Caco-2 (cell line): Measurements from ENCODE around the gene AP1AR. TPM values are rescaled to one million over a fixed set of nuclear protein-coding genes. Genes with fewer than 3 reads are reported as not detected.
"Not testable (repeated sequence)": the region's sequence is repeated elsewhere in the genome, so short reads cannot be mapped to it uniquely, and the experiment has no call there.

Experiments
- BruUV-seq: library from RNA; stranded (reverse); fragments of 400-500 nt; replicated peaks from 2 replicates; lab custom pipeline; 2021; lab: Mats Ljungman, UMichigan
- CTCF ChIA-PET: fragments of 300-600 bp; sonication (Branson Sonifier 250); formaldehyde crosslinking; loops from one replicate; lab custom pipeline; 2022; ENCODE audit warnings: antibody characterized with exemption; lab: Charles Lee
- POLR2A ChIA-PET: fragments of 300-600 bp; sonication (Branson Sonifier 250); formaldehyde crosslinking; loops from one replicate; lab custom pipeline; 2022; ENCODE audit warnings: antibody characterized with exemption; lab: Charles Lee
- DNase-seq, 2 experiments: peaks; one replicate each; pipeline versions ENCODE4 v3.0.0 to v3.0.0-alpha.2; 2020 to 2022
- H3K27me3 ChIP-seq: replicated peaks from 2 replicates; pipeline ENCODE4 v1.6.0; 2011; ENCODE audit warnings: low read length; ENCODE audit not compliant: control insufficient read depth, insufficient read depth
- H3K36me3 ChIP-seq: 2 replicates; pipeline ENCODE4 v1.5.1; 2011; ENCODE audit warnings: low read length; ENCODE audit not compliant: control insufficient read depth, insufficient read depth
- H3K4me1 ChIP-seq: fragments of 250-450 bp; sonication (Bioruptor Pico); 2 replicates; pipeline ENCODE4 v1.5.1; 2020; ENCODE audit warnings: mild to moderate bottlenecking
- H3K4me3 ChIP-seq: 2 replicates; pipeline ENCODE4 v1.5.1; 2011; ENCODE audit warnings: low read depth, mild to moderate bottlenecking, control low read depth, low read length
- H3K9me3 ChIP-seq: fragments of 250-450 bp; sonication (Bioruptor Pico); 2 replicates; pipeline ENCODE4 v1.5.1; 2020; ENCODE audit warnings: mild to moderate bottlenecking, moderate library complexity
- H3K27ac Mint-ChIP-seq: one replicate; pipeline ENCODE4 v1.8.0; 2022; ENCODE audit warnings: mixed read lengths; ENCODE audit not compliant: unreplicated experiment
- H3K27me3 Mint-ChIP-seq: one replicate; pipeline ENCODE4 v1.8.0; 2022; ENCODE audit warnings: mixed read lengths; ENCODE audit not compliant: insufficient read depth, unreplicated experiment
- H3K36me3 Mint-ChIP-seq: one replicate; pipeline ENCODE4 v1.8.0; 2022; ENCODE audit warnings: mild to moderate bottlenecking, mixed read lengths; ENCODE audit not compliant: insufficient read depth, unreplicated experiment
- H3K4me1 Mint-ChIP-seq: one replicate; pipeline ENCODE4 v1.8.0; 2022; ENCODE audit warnings: low read depth, mixed read lengths; ENCODE audit not compliant: unreplicated experiment
- H3K4me3 Mint-ChIP-seq: one replicate; pipeline ENCODE4 v1.8.0; 2022; ENCODE audit warnings: mild to moderate bottlenecking, moderate library complexity, mixed read lengths; ENCODE audit not compliant: unreplicated experiment
- H3K9me3 Mint-ChIP-seq: one replicate; pipeline ENCODE4 v1.8.0; 2022; ENCODE audit warnings: mixed read lengths; ENCODE audit not compliant: unreplicated experiment
- CTCF ChIP-seq, 2 experiments: fragments of 200-600 bp in 1 of 2; IDR thresholded peaks; 1 replicate in 1 of 2; 2 replicates in 1 of 2; pipeline versions ENCODE4 v1.5.1 to v1.8.0; 2011 to 2022; ENCODE audit warnings: antibody characterized with exemption in 1 of 2, control low read depth in 1 of 2, inconsistent platforms in 1 of 2, low read depth in 1 of 2, low read length in 1 of 2, mild to moderate bottlenecking in 1 of 2, moderate library complexity in 1 of 2; ENCODE audit not compliant: insufficient read depth in 1 of 2, severe bottlenecking in 1 of 2, unreplicated experiment in 1 of 2
- intact Hi-C: fragments of 100-400 bp; cut with micrococcal nuclease; formaldehyde crosslinking; loops from one replicate; pipeline ENCODE4 v1.10.0; 2022; ENCODE audit not compliant: unreplicated experiment
- total RNA-seq: library from RNA; stranded (reverse); gene quantifications from 2 replicates; pipeline ENCODE4 v1.2.3, GENCODE V29; 2022

AP1AR gene
- total RNA-seq, 1 experiment from 2014 or later, result 24.0 TPM

- intact Hi-C loops, result no loop called here
- no peaks in the 10 kb centered on the region for H3K36me3 ChIP-seq
- no peaks in the 10 kb centered on the region for H3K27me3 ChIP-seq
- no peak for TF ChIP-seq CTCF (IDR thresholded peaks at IDR 0.05; ENCODE audit: insufficient read depth in 1 of 2, low read depth in 1 of 2, low read length in 1 of 2, severe bottlenecking in 1 of 2, unreplicated experiment in 1 of 2)
- Mint-ChIP-seq H3K27me3 (no peaks in the 10 kb centered on the region), H3K4me3 (no peak overlapping the region), H3K9me3 (peaks cover 11% of the 10 kb centered on the region), H3K36me3 (no peaks in the 10 kb centered on the region), H3K4me1 (no peaks in the 10 kb centered on the region), H3K27ac (no peak overlapping the region)
- no peak for DNase-seq
- BruUV-seq, result no TSS peak
- H3K4me3 ChIP-seq, result no peak overlapping the region
- no peaks in the 10 kb centered on the region for H3K4me1 ChIP-seq
- POLR2A ChIA-PET, result no interaction called here
- CTCF ChIA-PET, result no interaction called here
- 0 out of 2 replicates have a peak, but pooled peaks cover 3% of the 10 kb centered on the region for H3K9me3 ChIP-seq
Observed at GRCh38 chr4:112206431-112206830, 25.2 kb upstream of the AP1AR start.

GRCh38 chr4:112208137-112209095 lies 23.2 kb upstream of the AP1AR start:
- H3K4me3 ChIP-seq, H3K27me3 Mint-ChIP-seq, H3K27ac Mint-ChIP-seq, H3K27me3 ChIP-seq, BruUV-seq, H3K36me3 Mint-ChIP-seq, H3K36me3 ChIP-seq, CTCF ChIA-PET, H3K4me3 Mint-ChIP-seq, H3K4me1 Mint-ChIP-seq, intact Hi-C loops, POLR2A ChIA-PET, DNase-seq, H3K9me3 ChIP-seq, H3K4me1 ChIP-seq: not testable (repeated sequence)
- H3K9me3 Mint-ChIP-seq, result peaks cover 11% of the 10 kb centered on the region

GRCh38 chr4:112210777-112211176 lies 20.8 kb upstream of the AP1AR start:
- Mint-ChIP-seq H3K9me3 (peaks cover 11% of the 10 kb centered on the region), H3K27me3 (no peaks in the 10 kb centered on the region), H3K4me1 (no peaks in the 10 kb centered on the region), H3K4me3 (no peak overlapping the region), H3K27ac (no peak overlapping the region), H3K36me3 (no peaks in the 10 kb centered on the region)
- no peaks in the 10 kb centered on the region for H3K27me3 ChIP-seq
- no peak for DNase-seq
- no peaks in the 10 kb centered on the region for H3K36me3 ChIP-seq
- ChIA-PET POLR2A (no interaction called here), CTCF (no interaction called here)
- BruUV-seq, result no TSS peak
- intact Hi-C loops, result no loop called here
- 0 out of 2 replicates have a peak, but pooled peaks cover 4% of the 10 kb centered on the region for H3K9me3 ChIP-seq
- no peak overlapping the region for H3K4me3 ChIP-seq
- no peak for TF ChIP-seq CTCF (IDR thresholded peaks at IDR 0.05; ENCODE audit: insufficient read depth in 1 of 2, low read depth in 1 of 2, low read length in 1 of 2, severe bottlenecking in 1 of 2, unreplicated experiment in 1 of 2)
- no peaks in the 10 kb centered on the region for H3K4me1 ChIP-seq
